ENCODE data around the gene MRPS18A. TPM values are rescaled to one million over a fixed set of nuclear protein-coding genes. Genes with fewer than 3 reads are reported as not detected.

MRPS18A gene
- total and polyA plus RNA-seq, 9 of the 15 experiments (the other 6 are each of a cell fraction or from before 2014, with no cell fraction given), result 87.5 to 243 (median 125) TPM

DNA sequence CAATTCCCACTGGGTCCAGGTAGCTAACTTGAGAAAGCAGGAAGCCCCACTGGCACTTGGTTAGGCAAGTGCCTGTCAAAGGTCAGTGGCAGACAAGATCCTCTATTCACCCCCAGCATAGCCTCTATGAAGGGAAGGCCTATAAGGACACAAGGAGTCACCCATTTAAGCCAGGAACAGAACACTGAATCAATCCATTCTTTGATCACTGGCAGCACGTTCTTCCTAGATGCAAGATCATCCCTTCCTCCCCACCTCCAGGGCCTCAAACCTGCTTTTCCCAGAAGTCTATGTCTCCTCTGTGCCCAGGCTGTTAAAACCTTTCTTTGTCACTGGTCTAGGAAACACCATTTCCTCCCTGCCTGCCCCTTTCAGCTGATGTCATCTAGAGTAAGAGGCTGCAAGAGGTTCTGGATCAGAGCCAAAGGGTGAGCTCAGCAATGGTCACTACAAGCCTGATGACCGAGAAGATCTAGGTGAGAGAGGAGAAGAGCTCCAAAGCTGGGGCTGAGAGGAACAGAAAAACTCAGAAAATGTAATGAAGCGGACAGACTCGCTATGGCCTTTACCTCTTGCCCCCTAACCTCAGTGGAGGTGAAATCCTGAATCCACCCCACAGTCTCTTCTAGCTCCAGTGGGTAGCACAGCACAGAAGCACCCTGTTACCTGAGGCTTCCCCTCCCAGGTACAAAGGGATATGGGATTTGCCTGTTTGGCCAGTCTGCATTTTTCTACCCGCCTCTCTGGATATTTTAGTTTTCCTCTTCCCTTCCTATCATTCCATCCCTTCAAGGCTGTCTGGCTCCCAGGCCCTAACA, 60.4 kb downstream of the MRPS18A start (continued):
- TF ChIP-seq, protein P1, sequence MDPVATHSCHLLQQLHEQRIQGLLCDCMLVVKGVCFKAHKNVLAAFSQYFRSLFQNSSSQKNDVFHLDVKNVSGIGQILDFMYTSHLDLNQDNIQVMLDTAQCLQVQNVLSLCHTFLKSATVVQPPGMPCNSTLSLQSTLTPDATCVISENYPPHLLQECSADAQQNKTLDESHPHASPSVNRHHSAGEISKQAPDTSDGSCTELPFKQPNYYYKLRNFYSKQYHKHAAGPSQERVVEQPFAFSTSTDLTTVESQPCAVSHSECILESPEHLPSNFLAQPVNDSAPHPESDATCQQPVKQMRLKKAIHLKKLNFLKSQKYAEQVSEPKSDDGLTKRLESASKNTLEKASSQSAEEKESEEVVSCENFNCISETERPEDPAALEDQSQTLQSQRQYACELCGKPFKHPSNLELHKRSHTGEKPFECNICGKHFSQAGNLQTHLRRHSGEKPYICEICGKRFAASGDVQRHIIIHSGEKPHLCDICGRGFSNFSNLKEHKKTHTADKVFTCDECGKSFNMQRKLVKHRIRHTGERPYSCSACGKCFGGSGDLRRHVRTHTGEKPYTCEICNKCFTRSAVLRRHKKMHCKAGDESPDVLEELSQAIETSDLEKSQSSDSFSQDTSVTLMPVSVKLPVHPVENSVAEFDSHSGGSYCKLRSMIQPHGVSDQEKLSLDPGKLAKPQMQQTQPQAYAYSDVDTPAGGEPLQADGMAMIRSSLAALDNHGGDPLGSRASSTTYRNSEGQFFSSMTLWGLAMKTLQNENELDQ (CRISPR knock-in tag; IDR thresholded peaks at IDR 0.05; ENCODE audit: borderline replicate concordance), result no peak
- TF ChIP-seq HMGXB4 (CRISPR knock-in tag; IDR thresholded peaks at IDR 0.05) (peak; percentile 45), FOXM1 (IDR thresholded peaks at IDR 0.05; ENCODE audit: low read depth) (no peak; the same call in 1 of the 2 replicates), FOXM1 (CRISPR knock-in tag; IDR thresholded peaks at IDR 0.05; ENCODE audit: low read depth) (no peak), SIX5 (IDR thresholded peaks at IDR 0.05; ENCODE audit: borderline replicate concordance in 1 of 2, insufficient read depth in 1 of 2, low read depth in 1 of 2, low read length in 2 of 2) (no peak), EP400 (IDR thresholded peaks at IDR 0.05) (no peak), GATA2 (CRISPR knock-in tag; IDR thresholded peaks at IDR 0.05) (no peak), CHAMP1 (IDR thresholded peaks at IDR 0.05) (no peak), MAFF (IDR thresholded peaks at IDR 0.05; ENCODE audit: low read length) (peak; percentile 48; the same call in 1 of the 2 replicates)
- TF ChIP-seq, protein P2, sequence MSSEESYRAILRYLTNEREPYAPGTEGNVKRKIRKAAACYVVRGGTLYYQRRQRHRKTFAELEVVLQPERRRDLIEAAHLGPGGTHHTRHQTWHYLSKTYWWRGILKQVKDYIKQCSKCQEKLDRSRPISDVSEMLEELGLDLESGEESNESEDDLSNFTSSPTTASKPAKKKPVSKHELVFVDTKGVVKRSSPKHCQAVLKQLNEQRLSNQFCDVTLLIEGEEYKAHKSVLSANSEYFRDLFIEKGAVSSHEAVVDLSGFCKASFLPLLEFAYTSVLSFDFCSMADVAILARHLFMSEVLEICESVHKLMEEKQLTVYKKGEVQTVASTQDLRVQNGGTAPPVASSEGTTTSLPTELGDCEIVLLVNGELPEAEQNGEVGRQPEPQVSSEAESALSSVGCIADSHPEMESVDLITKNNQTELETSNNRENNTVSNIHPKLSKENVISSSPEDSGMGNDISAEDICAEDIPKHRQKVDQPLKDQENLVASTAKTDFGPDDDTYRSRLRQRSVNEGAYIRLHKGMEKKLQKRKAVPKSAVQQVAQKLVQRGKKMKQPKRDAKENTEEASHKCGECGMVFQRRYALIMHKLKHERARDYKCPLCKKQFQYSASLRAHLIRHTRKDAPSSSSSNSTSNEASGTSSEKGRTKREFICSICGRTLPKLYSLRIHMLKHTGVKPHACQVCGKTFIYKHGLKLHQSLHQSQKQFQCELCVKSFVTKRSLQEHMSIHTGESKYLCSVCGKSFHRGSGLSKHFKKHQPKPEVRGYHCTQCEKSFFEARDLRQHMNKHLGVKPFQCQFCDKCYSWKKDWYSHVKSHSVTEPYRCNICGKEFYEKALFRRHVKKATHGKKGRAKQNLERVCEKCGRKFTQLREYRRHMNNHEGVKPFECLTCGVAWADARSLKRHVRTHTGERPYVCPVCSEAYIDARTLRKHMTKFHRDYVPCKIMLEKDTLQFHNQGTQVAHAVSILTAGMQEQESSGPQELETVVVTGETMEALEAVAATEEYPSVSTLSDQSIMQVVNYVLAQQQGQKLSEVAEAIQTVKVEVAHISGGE (CRISPR knock-in tag; IDR thresholded peaks at IDR 0.05), result peak in 1 of 3 experiments; percentile 53; a peak in 1 of 6 replicates
- TF ChIP-seq, protein P3, sequence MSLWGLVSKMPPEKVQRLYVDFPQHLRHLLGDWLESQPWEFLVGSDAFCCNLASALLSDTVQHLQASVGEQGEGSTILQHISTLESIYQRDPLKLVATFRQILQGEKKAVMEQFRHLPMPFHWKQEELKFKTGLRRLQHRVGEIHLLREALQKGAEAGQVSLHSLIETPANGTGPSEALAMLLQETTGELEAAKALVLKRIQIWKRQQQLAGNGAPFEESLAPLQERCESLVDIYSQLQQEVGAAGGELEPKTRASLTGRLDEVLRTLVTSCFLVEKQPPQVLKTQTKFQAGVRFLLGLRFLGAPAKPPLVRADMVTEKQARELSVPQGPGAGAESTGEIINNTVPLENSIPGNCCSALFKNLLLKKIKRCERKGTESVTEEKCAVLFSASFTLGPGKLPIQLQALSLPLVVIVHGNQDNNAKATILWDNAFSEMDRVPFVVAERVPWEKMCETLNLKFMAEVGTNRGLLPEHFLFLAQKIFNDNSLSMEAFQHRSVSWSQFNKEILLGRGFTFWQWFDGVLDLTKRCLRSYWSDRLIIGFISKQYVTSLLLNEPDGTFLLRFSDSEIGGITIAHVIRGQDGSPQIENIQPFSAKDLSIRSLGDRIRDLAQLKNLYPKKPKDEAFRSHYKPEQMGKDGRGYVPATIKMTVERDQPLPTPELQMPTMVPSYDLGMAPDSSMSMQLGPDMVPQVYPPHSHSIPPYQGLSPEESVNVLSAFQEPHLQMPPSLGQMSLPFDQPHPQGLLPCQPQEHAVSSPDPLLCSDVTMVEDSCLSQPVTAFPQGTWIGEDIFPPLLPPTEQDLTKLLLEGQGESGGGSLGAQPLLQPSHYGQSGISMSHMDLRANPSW (CRISPR knock-in tag; IDR thresholded peaks at IDR 0.05), result 0 out of 2 replicates have a peak, but pooled peaks have one; percentile 11
